Upper lobe of right lung (tissue), 1 donor: ENCODE measurements around the gene PLGRKT. TPM values are rescaled to one million over a fixed set of nuclear protein-coding genes. Genes with fewer than 3 reads are reported as not detected.
"Not testable (repeated sequence)": the region's sequence is repeated elsewhere in the genome, so short reads cannot be mapped to it uniquely, and the experiment has no call there.

Experiments
- ATAC-seq: fragments of 200-7000 bp; cut with Tn5 transposase; one replicate; pipeline ENCODE4 v1.9.1; 2020; ENCODE audit warnings: mild to moderate bottlenecking, moderate library complexity
- DNase-seq: peaks from one replicate; pipeline ENCODE4 v3.0.0-alpha.2; 2020
- H3K27ac ChIP-seq: fragments of 200-600 bp; one replicate; pipeline ENCODE4 v1.8.0; 2022
- H3K27me3 ChIP-seq: fragments of 200-600 bp; one replicate; pipeline ENCODE4 v1.8.0; 2022; ENCODE audit warnings: mild to moderate bottlenecking
- H3K36me3 ChIP-seq: fragments of 200-600 bp; one replicate; pipeline ENCODE4 v1.8.0; 2022
- H3K4me1 ChIP-seq: fragments of 200-600 bp; one replicate; pipeline ENCODE4 v1.8.0; 2022
- H3K4me3 ChIP-seq: fragments of 200-600 bp; one replicate; pipeline ENCODE4 v1.8.0; 2022; ENCODE audit warnings: mild to moderate bottlenecking
- H3K9me3 ChIP-seq: fragments of 200-600 bp; one replicate; pipeline ENCODE4 v1.8.0; 2022
- CTCF ChIP-seq: fragments of 200-600 bp; IDR thresholded peaks from one replicate; pipeline ENCODE4 v1.8.0; 2022; ENCODE audit warnings: antibody characterized with exemption
- intact Hi-C: fragments of 100-400 bp; cut with DNase I; formaldehyde crosslinking; loops from one replicate; pipeline ENCODE4 v1.11.0; 2022
- total RNA-seq: library from RNA; stranded (reverse); fragmentation: NEBNext Ultra II Directional; extraction: Animal tissue kit (Norgen Biotek cat#: 25700); gene quantifications from one replicate; pipeline ENCODE4 v1.2.1, GENCODE V29; 2021
- donor health status: DM: no; HTN: yes; CAD: no; lungs with severe emphysema.

The PLGRKT gene
- total RNA-seq, 1 donor from 2014 or later: 18.0 TPM

GRCh38 chr9:5408596-5408995 lies 29.1 kb downstream of the PLGRKT start:
- ATAC-seq: no peak
- Histone ChIP-seq H3K4me3 (no peak overlapping the region), H3K27me3 (no peaks in the 10 kb centered on the region), H3K9me3 (peaks cover 8% of the 10 kb centered on the region), H3K27ac (no peak overlapping the region), H3K36me3 (no peaks in the 10 kb centered on the region), H3K4me1 (no peaks in the 10 kb centered on the region)
- DNase-seq: no peak
- intact Hi-C loops: no loop called here
- no peak for TF ChIP-seq CTCF

GRCh38 chr9:5402217-5402616 lies 35.5 kb downstream of the PLGRKT start:
- Histone ChIP-seq H3K4me3 (no peak overlapping the region), H3K27ac (no peak overlapping the region), H3K27me3 (no peaks in the 10 kb centered on the region), H3K9me3 (no peaks in the 10 kb centered on the region), H3K4me1 (no peaks in the 10 kb centered on the region), H3K36me3 (no peaks in the 10 kb centered on the region)
- intact Hi-C loops: no loop called here
- ATAC-seq: no peak
- DNase-seq: no peak
- TF ChIP-seq CTCF: no peak

GRCh38 chr9:5397547-5397946 lies 40.2 kb downstream of the PLGRKT start:
- H3K36me3 ChIP-seq, DNase-seq, H3K4me3 ChIP-seq, H3K9me3 ChIP-seq, H3K27me3 ChIP-seq, ATAC-seq, H3K27ac ChIP-seq, H3K4me1 ChIP-seq, intact Hi-C loops: not testable (repeated sequence)

GRCh38 chr9:5395428-5395827 lies 42.3 kb downstream of the PLGRKT start:
- TF ChIP-seq CTCF: no peak

GRCh38 chr9:5393976-5394375 lies 43.7 kb downstream of the PLGRKT start:
- intact Hi-C loops, H3K27me3 ChIP-seq: not testable (repeated sequence)

More at GRCh38 chr9:5395428-5395827, 42.3 kb downstream of the PLGRKT start:
- Histone ChIP-seq H3K36me3 (no peaks in the 10 kb centered on the region), H3K27ac (no peak overlapping the region), H3K27me3 (no peaks in the 10 kb centered on the region), H3K9me3 (no peaks in the 10 kb centered on the region), H3K4me3 (no peak overlapping the region), H3K4me1 (no peaks in the 10 kb centered on the region)
- no peak for ATAC-seq
- DNase-seq: no peak
- intact Hi-C loops: no loop called here

GRCh38 chr9:5393497-5393896 lies 44.2 kb downstream of the PLGRKT start:
- DNase-seq: no peak
- no peak for TF ChIP-seq CTCF
- no peak overlapping the region for H3K4me3 ChIP-seq
- intact Hi-C loops: no loop called here
- H3K9me3 ChIP-seq: no peaks in the 10 kb centered on the region
- no peaks in the 10 kb centered on the region for H3K36me3 ChIP-seq
- ATAC-seq: no peak
- no peak overlapping the region for H3K27ac ChIP-seq
- no peaks in the 10 kb centered on the region for H3K27me3 ChIP-seq
- H3K4me1 ChIP-seq: no peaks in the 10 kb centered on the region

More at GRCh38 chr9:5393976-5394375, 43.7 kb downstream of the PLGRKT start:
- ATAC-seq, H3K4me1 ChIP-seq, H3K4me3 ChIP-seq, H3K36me3 ChIP-seq, H3K9me3 ChIP-seq, DNase-seq, H3K27ac ChIP-seq: not testable (repeated sequence)

- ATAC-seq: no peak
These were observed 45.4 kb downstream of the PLGRKT start for GRCh38 chr9:5392285-5392684.

More at GRCh38 chr9:5392285-5392684, 45.4 kb downstream of the PLGRKT start:
- Histone ChIP-seq H3K27ac (no peak overlapping the region), H3K27me3 (no peaks in the 10 kb centered on the region), H3K9me3 (no peaks in the 10 kb centered on the region), H3K4me1 (no peaks in the 10 kb centered on the region), H3K36me3 (no peaks in the 10 kb centered on the region), H3K4me3 (no peak overlapping the region)
- TF ChIP-seq CTCF: no peak
- intact Hi-C loops: no loop called here
- DNase-seq: no peak
